ENCODE data around the gene DDIT4. TPM values are rescaled to one million over a fixed set of nuclear protein-coding genes. Genes with fewer than 3 reads are reported as not detected.
A peak's percentile ranks its signal among the peaks of the same experiment; 100 is the strongest.

Gene DDIT4
- total and polyA plus RNA-seq, 9 of the 15 experiments (the other 6 are each of a cell fraction or from before 2014, with no cell fraction given), result 8.2 to 675 (median 159) TPM

- TF ChIP-seq ZNF318 (IDR thresholded peaks at IDR 0.05; ENCODE audit: borderline replicate concordance in 1 of 2, low read depth in 1 of 2) (peak in 1 of 2 experiments; percentile 80; a peak in 2 of 4 replicates), SP1 (CRISPR knock-in tag; IDR thresholded peaks at IDR 0.05) (no peak), ZNF324 (CRISPR knock-in tag; IDR thresholded peaks at IDR 0.05) (no peak), CBX5 (IDR thresholded peaks at IDR 0.05; ENCODE audit: borderline replicate concordance, low read depth) (no peak), MXD1 (CRISPR knock-in tag; IDR thresholded peaks at IDR 0.05; ENCODE audit: borderline replicate concordance, poor library complexity, severe bottlenecking) (no peak), SRSF9 (IDR thresholded peaks at IDR 0.05; ENCODE audit: borderline replicate concordance, low read depth, low read length) (no peak), HNRNPUL1 (IDR thresholded peaks at IDR 0.05; ENCODE audit: low read length) (no peak), RBM39 (optimal IDR thresholded peaks at IDR 0.05; ENCODE audit: low read depth, low read length) (no peak), STAT5A (IDR thresholded peaks at IDR 0.05; ENCODE audit: borderline replicate concordance, low read length) (0 out of 2 replicates have a peak, but pooled peaks have one; percentile 45), ZFP91 (CRISPR knock-in tag; IDR thresholded peaks at IDR 0.05) (no peak), ZNF551 (CRISPR knock-in tag; IDR thresholded peaks at IDR 0.05) (no peak), U2AF1 (optimal IDR thresholded peaks at IDR 0.05; ENCODE audit: low read depth, low read length) (no peak), KDM4B (IDR thresholded peaks at IDR 0.05; ENCODE audit: borderline replicate concordance in 2 of 2, low read depth in 1 of 2) (no peak), STAG1 (CRISPR knock-in tag; IDR thresholded peaks at IDR 0.05; ENCODE audit: borderline replicate concordance) (no peak), CREB5 (CRISPR knock-in tag; IDR thresholded peaks at IDR 0.05) (no peak)
Observed at GRCh38 chr10:72257051-72257892, 16.5 kb upstream of the DDIT4 start (continued).
